Fibroblast of the aortic adventitia (primary cell): Measurements from ENCODE around the gene PGA4. TPM values are rescaled to one million over a fixed set of nuclear protein-coding genes. Genes with fewer than 3 reads are reported as not detected.

Experiments used
- DNase-seq: peaks from one replicate; pipeline ENCODE4 v3.0.0-alpha.2; 2010; ENCODE audit warnings: low read depth
- H3K4me3 ChIP-seq: 2 replicates; pipeline ENCODE4 v1.5.1; 2011; ENCODE audit warnings: low read depth, mild to moderate bottlenecking, control low read depth, low read length, moderate library complexity
- CTCF ChIP-seq: IDR thresholded peaks from 2 replicates; pipeline ENCODE4 v1.5.1; 2011; ENCODE audit warnings: mild to moderate bottlenecking, low read length, control low read depth, inconsistent platforms; ENCODE audit not compliant: insufficient read depth
- total RNA-seq: library from RNA; depleted of rRNA; stranded (reverse); fragments of >200 nt; gene quantifications from 2 replicates; pipeline ENCODE4 v1.2.3, GENCODE V29; 2012; ENCODE audit warnings: low replicate concordance

Gene PGA4
- total RNA-seq, 1 donor: not detected

GRCh38 chr11:61265357-61265756, 43.2 kb downstream of the PGA4 start:
- no peak overlapping the region for H3K4me3 ChIP-seq
- DNase-seq: no peak
- no peak for TF ChIP-seq CTCF

DNA sequence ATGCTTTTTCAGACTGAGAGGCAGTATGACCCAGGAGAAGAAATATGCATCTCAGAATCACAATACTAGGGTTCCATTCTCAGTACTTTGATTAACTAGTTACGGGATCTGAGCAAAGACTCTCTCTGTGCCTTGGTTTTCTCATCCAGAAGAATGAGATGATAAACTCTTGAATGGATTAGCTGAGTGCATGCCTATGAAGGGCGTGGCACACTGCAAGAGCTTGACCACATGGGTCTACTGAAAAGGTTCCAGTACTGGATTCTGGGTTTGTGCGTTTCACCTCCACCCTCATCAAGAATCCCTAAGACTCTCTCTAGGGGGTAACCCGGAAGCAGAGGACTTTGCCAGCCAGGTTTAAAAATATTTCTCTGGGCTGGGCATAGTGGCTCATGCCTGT, 44.5 kb downstream of the PGA4 start:
- no peak overlapping the region for H3K4me3 ChIP-seq
- no peak for TF ChIP-seq CTCF
- DNase-seq: peak; percentile 65

DNA sequence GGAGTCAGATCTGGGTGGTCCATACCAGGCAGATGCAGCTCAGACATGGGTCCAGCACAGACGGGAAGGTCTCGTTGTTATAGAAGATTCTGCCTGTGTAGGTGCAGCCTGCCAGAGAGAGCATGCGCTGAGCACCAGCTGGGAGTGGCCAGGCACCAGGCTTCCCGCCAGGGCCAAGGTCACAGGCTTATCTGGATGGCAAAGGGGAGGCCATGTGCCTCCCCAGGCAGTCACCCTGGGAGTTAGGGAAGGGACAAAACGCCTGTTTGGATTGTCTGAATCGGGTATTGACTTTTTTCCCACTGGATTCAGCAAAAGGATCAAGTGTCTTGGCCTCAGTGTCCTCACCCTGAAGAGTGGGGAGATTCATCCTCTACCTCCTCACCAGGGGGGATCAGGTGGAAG, 45.3 kb downstream of the PGA4 start:
- no peak for TF ChIP-seq CTCF

GRCh38 chr11:61268588-61269250, 46.6 kb downstream of the PGA4 start:
- no peak for TF ChIP-seq CTCF
- DNase-seq: no peak

More for the DNA sequence above, 45.3 kb downstream of the PGA4 start:
- DNase-seq: no peak
- H3K4me3 ChIP-seq: no peak overlapping the region

DNA sequence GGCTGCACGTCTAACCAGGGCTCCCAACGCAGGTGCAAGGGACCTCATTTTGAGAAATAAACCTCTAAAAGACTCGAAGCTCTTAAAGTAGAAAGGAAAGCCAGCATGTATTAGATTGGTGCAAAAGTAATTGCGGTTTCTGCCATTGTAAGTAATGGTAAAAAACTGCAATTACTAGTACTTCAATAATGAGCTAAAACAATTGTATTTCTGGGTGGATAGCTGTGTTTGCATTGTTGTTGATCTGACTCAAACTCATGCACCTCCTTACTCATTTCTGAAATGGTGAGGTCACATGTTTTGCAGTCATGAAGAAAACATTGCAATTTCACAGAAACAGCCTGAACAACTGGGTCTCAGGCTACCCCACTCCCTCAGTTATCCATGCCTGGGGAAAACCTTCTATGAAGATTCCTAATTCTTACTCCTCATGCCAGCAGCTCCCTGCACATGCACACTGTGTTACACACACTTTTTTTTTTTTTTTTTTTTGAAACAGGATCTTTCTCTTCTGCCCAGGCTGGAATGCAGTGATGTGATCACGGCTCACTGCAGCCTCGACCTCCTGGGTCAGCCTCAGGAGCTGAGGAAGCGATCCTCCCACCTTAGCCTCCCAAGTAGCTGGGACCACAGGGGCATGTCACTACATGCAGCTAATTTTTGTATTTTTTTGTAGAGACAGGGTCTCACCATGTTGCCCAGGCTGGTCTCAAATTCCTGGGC, 48.4 kb downstream of the PGA4 start:
- H3K4me3 ChIP-seq: no peak overlapping the region
- TF ChIP-seq CTCF: no peak
- DNase-seq: peak; percentile 57

More at GRCh38 chr11:61268588-61269250, 46.6 kb downstream of the PGA4 start:
- H3K4me3 ChIP-seq: no peak overlapping the region

GRCh38 chr11:61272731-61273130, 50.6 kb downstream of the PGA4 start:
- DNase-seq: no peak
- TF ChIP-seq CTCF: no peak
- no peak overlapping the region for H3K4me3 ChIP-seq
